Pancreas (tissue), 10 donors: ENCODE results near the gene DHX32. TPM values are rescaled to one million over a fixed set of nuclear protein-coding genes. Genes with fewer than 3 reads are reported as not detected.

Experiments
- ATAC-seq, 4 donors: fragments of 200-7000 bp; cut with Tn5 transposase; one replicate each; pipeline versions ENCODE4 v1.8.0 to v1.9.1; 2020; ENCODE audit warnings: mild to moderate bottlenecking in 4 of 4, moderate library complexity in 4 of 4
- DNase-seq, 6 donors: peaks; one replicate each; pipeline ENCODE4 v3.0.0-alpha.2; 2020
- FAIRE-seq: peaks from 2 replicates; lab custom pipeline; 2012; peaks lifted over from hg19 to GRCh38; lab: Jason Lieb, UNC
- H3K27ac ChIP-seq, 4 donors: fragments of 200-600 bp; sonication (generic); 1 replicate in 3 of 4; 2 replicates in 1 of 4; pipeline versions ENCODE4 v1.5.0 to v1.8.0; 2020
- H3K27me3 ChIP-seq, 4 donors: fragments of 200-600 bp; one replicate each; pipeline ENCODE4 v1.8.0; 2021
- H3K36me3 ChIP-seq, 3 donors: fragments of 200-600 bp; sonication (generic) in 1 of 3; one replicate each; pipeline versions ENCODE4 v1.5.0 to v1.8.0; 2020 to 2021
- H3K4me1 ChIP-seq, 3 donors: fragments of 200-600 bp; one replicate each; pipeline ENCODE4 v1.8.0; 2021
- H3K4me3 ChIP-seq, 4 donors: fragments of 200-600 bp; sonication (generic) in 2 of 4; one replicate each; pipeline versions ENCODE4 v1.5.0 to v1.8.0; 2020 to 2021
- H3K9me3 ChIP-seq, 4 donors: fragments of 200-600 bp; one replicate each; pipeline ENCODE4 v1.8.0; 2021
- CTCF ChIP-seq, 4 donors: fragments of 200-600 bp; sonication (generic) in 3 of 4; IDR thresholded peaks; one replicate each; pipeline versions ENCODE4 v1.5.0 to v1.8.0; 2021; ENCODE audit warnings: antibody characterized with exemption in 4 of 4
- WGBS, 2 donors: extraction: QIAGEN DNeasy Blood & Tissue Kit; methylation state at CpG; one replicate each; pipeline ENCODE4 v1.1.7; 2013; 5-methylcytosine and 5-hydroxymethylcytosine counted together
- intact Hi-C, 3 donors: fragments of 100-400 bp; cut with DNase I; formaldehyde crosslinking; loops; one replicate each; pipeline versions ENCODE4 v1.11.1 to v1.14.2; 2022
- polyA plus RNA-seq, 2 donors: library from polyadenylated mRNA; stranded (reverse); fragments of 200-250 nt; gene quantifications; one replicate each; pipeline ENCODE4 v1.2.3, GENCODE V29; 2013
- total RNA-seq, 6 donors: library from RNA; stranded (reverse); fragmentation: NEBNext Ultra II Directional in 4 of 6; extraction: Animal tissue kit (Norgen Biotek cat#: 25700) in 4 of 6; gene quantifications; one replicate each; pipeline versions ENCODE4 v1.2.1 to v1.2.4, GENCODE V29; 2021 to 2023
- donor health status: healthy with polysubstance abuse.
- donor health status: DM: no; HTN: no; CAD: no; lungs with moderate emphysema.
- donor health status: DM: no; HTN: no; CAD: no.
- donor health status: control.
- donor health status: control.
- donor health status: Bipolar disorder and iron deficiency.
- donor health status: DM: yes; HTN: yes; CAD: no.
- donor health status: DM: no; HTN: no; CAD: no.
- donor health status: DM: no; HTN: no; CAD: no.
- donor health status: DM: yes; HTN: yes; CAD: no.

DHX32 gene
- total and polyA plus RNA-seq, 8 donors = 16.9 to 33.1 (median 24.1) TPM

- WGBS, 2 donors = 28 to 39% methylated on average over 2 of the region's 2 CpGs
- intact Hi-C loops = no loop called here
- peaks cover 5 to 77% (median 40%) of the 10 kb centered on the region in 3 donors for H3K36me3 ChIP-seq
- H3K27ac ChIP-seq = no peak overlapping the region
- no peak overlapping the region for H3K4me3 ChIP-seq
- ATAC-seq (no peak), DNase-seq (no peak), FAIRE-seq (no peak)
- no peaks in the 10 kb centered on the region for H3K27me3 ChIP-seq
- no peaks in the 10 kb centered on the region for H3K9me3 ChIP-seq
- H3K4me1 ChIP-seq = peaks cover 0 to 3% (median 0%) of the 10 kb centered on the region in 3 donors
- no peak for TF ChIP-seq CTCF (IDR thresholded peaks at IDR 0.05)
Observed at GRCh38 chr10:125836746-125837145, 44.3 kb downstream of the DHX32 start.

- intact Hi-C loops = no loop called here
Observed at GRCh38 chr10:125828311-125828710, 52.8 kb downstream of the DHX32 start.

GRCh38 chr10:125827133-125827532, 54.0 kb downstream of the DHX32 start:
- Histone ChIP-seq H3K4me1 (peaks cover 21 to 24% (median 23%) of the 10 kb centered on the region in 3 donors), H3K27me3 (no peaks in the 10 kb centered on the region), H3K27ac (no peak overlapping the region), H3K4me3 (no peak overlapping the region), H3K9me3 (no peaks in the 10 kb centered on the region), H3K36me3 (peaks cover 0 to 36% (median 21%) of the 10 kb centered on the region in 3 donors)
- ATAC-seq (no peak), FAIRE-seq (no peak), DNase-seq (no peak)
- TF ChIP-seq CTCF (IDR thresholded peaks at IDR 0.05) = no peak
- intact Hi-C loops = no loop called here
- 86 to 93% methylated on average over 2 of the region's 2 CpGs for WGBS, 2 donors

More at GRCh38 chr10:125828311-125828710, 52.8 kb downstream of the DHX32 start:
- peaks cover 0 to 46% (median 21%) of the 10 kb centered on the region in 3 donors for H3K36me3 ChIP-seq
- WGBS, 2 donors = 95 to 96% methylated on average over 5 of the region's 5 CpGs
- no peak overlapping the region for H3K27ac ChIP-seq
- no peak for FAIRE-seq
- no peak overlapping the region for H3K4me3 ChIP-seq
- no peaks in the 10 kb centered on the region for H3K9me3 ChIP-seq
- TF ChIP-seq CTCF (IDR thresholded peaks at IDR 0.05) = no peak
- ATAC-seq = no peak
- no peak for DNase-seq
- H3K4me1 ChIP-seq = peaks cover 17 to 24% (median 21%) of the 10 kb centered on the region in 3 donors
- H3K27me3 ChIP-seq = no peaks in the 10 kb centered on the region

GRCh38 chr10:125824736-125825135, 56.4 kb downstream of the DHX32 start:
- H3K27me3 ChIP-seq = no peaks in the 10 kb centered on the region
- no peak for TF ChIP-seq CTCF (IDR thresholded peaks at IDR 0.05)
- H3K4me1 ChIP-seq = peaks cover 23 to 27% (median 24%) of the 10 kb centered on the region in 3 donors
- H3K4me3 ChIP-seq = peak overlapping the region in 2 of 4 donors; percentile 99
- no peaks in the 10 kb centered on the region for H3K9me3 ChIP-seq
- DNase-seq = no peak
- no peak for ATAC-seq
- WGBS, 2 donors = 50 to 53% methylated on average over 1 of the region's 1 CpG
- no peak for FAIRE-seq
- intact Hi-C loops = no loop called here
- peaks cover 0 to 21% (median 11%) of the 10 kb centered on the region in 3 donors for H3K36me3 ChIP-seq
- no peak overlapping the region for H3K27ac ChIP-seq

- FAIRE-seq (no peak), DNase-seq (peak in 1 of 6 donors; percentile 59), ATAC-seq (peak; percentile 4 to 6 (median 4))
- intact Hi-C loops = no loop called here
- no peaks in the 10 kb centered on the region for H3K9me3 ChIP-seq
- H3K27me3 ChIP-seq = no peaks in the 10 kb centered on the region
- TF ChIP-seq CTCF (IDR thresholded peaks at IDR 0.05) = no peak
- peak overlapping the region; percentile 89 to 99 (median 97) for H3K4me3 ChIP-seq
- WGBS, 2 donors = 0% methylated on average over 20 of the region's 20 CpGs
- H3K27ac ChIP-seq = peak overlapping the region; percentile 82 to 94 (median 90)
- H3K36me3 ChIP-seq = peaks cover 0 to 14% (median 9%) of the 10 kb centered on the region in 3 donors
- peaks cover 23 to 27% (median 24%) of the 10 kb centered on the region in 3 donors for H3K4me1 ChIP-seq
Observed at GRCh38 chr10:125823663-125824251, 57.3 kb downstream of the DHX32 start.
